Endothelial cell of umbilical vein (primary cell): ENCODE measurements around the gene WDHD1. TPM values are rescaled to one million over a fixed set of nuclear protein-coding genes. Genes with fewer than 3 reads are reported as not detected.

ENCODE experiments used
- BruUV-seq: library from RNA; stranded (reverse); fragments of 400-500 nt; replicated peaks from 2 replicates; lab custom pipeline; 2021; lab: Mats Ljungman, UMichigan
- CTCF ChIA-PET: fragments of 300-600, 350-600 bp; sonication (Branson Sonifier 250); formaldehyde crosslinking; loops from one replicate; lab custom pipeline; 2021; ENCODE audit warnings: antibody characterized with exemption, inconsistent platforms; lab: Charles Lee
- POLR2A ChIA-PET: fragments of 300-600, 350-600 bp; sonication (Branson Sonifier 250); formaldehyde crosslinking; loops from one replicate; lab custom pipeline; 2021; ENCODE audit warnings: antibody characterized with exemption, inconsistent platforms; lab: Charles Lee
- DNase-seq: peaks from one replicate; pipeline ENCODE4 v3.0.0-alpha.2; 2011; ENCODE audit warnings: low read depth, low spot score
- FAIRE-seq: peaks from 2 replicates; lab custom pipeline; 2011; peaks lifted over from hg19 to GRCh38; lab: Jason Lieb, UNC
- H2AFZ ChIP-seq: 2 replicates; pipeline ENCODE4 v1.6.0; 2012; ENCODE audit warnings: low read depth, low read length, control low read depth, inconsistent platforms
- H3K27ac ChIP-seq: 2 replicates; pipeline ENCODE4 v1.5.1; 2011; ENCODE audit warnings: low read depth, mild to moderate bottlenecking, control low read depth, low read length, moderate library complexity; ENCODE audit not compliant: insufficient read depth
- H3K27me3 ChIP-seq, 2 experiments: 2 replicates each; pipeline versions ENCODE4 v1.6.0 to v1.6.1; 2011; ENCODE audit warnings: low read length in 2 of 2, mixed read lengths in 1 of 2; ENCODE audit not compliant: control insufficient read depth in 2 of 2, insufficient read depth in 2 of 2
- H3K36me3 ChIP-seq, 2 experiments: 2 replicates in 1 of 2; 3 replicates in 1 of 2; pipeline ENCODE4 v1.5.1; 2011; ENCODE audit warnings: low read length in 2 of 2, mild to moderate bottlenecking in 1 of 2, moderate library complexity in 1 of 2; ENCODE audit not compliant: control insufficient read depth in 2 of 2, insufficient read depth in 2 of 2; ENCODE audit errors: extremely low read depth in 1 of 2
- H3K4me1 ChIP-seq: 3 replicates; pipeline ENCODE4 v1.5.1; 2011; ENCODE audit warnings: mild to moderate bottlenecking, low read length; ENCODE audit not compliant: control insufficient read depth, insufficient read depth; ENCODE audit errors: extremely low read depth
- H3K4me2 ChIP-seq: 2 replicates; pipeline ENCODE4 v1.6.1; 2011; ENCODE audit warnings: low read length, control low read depth, mixed read lengths; ENCODE audit not compliant: insufficient read depth
- H3K4me3 ChIP-seq, 3 experiments: fragments of 200-600 bp in 1 of 3; sonication (generic), shearing (Covaris generic) in 1 of 3; replicated peaks in 1 of 3; 2 replicates each; pipeline ENCODE4 v1.5.1; 2011 to 2016; ENCODE audit warnings: control low read depth in 3 of 3, low read length in 3 of 3, mild to moderate bottlenecking in 2 of 3, inconsistent platforms in 1 of 3, low read depth in 1 of 3, moderate library complexity in 1 of 3; ENCODE audit not compliant: insufficient read depth in 1 of 3
- H3K79me2 ChIP-seq: 2 replicates; pipeline ENCODE4 v1.6.0; 2012; ENCODE audit warnings: low read length, inconsistent platforms; ENCODE audit not compliant: control insufficient read depth, insufficient read depth
- H3K9ac ChIP-seq: replicated peaks from 2 replicates; pipeline ENCODE3; 2011; ENCODE audit warnings: low read length, control low read depth; ENCODE audit not compliant: insufficient read depth; ENCODE audit errors: extremely low read depth
- H3K9me1 ChIP-seq: replicated peaks from 3 replicates; pipeline ENCODE4 v1.6.0; 2011; ENCODE audit warnings: mild to moderate bottlenecking, low read length; ENCODE audit not compliant: control insufficient read depth, insufficient read depth; ENCODE audit errors: extremely low read depth
- H3K9me3 ChIP-seq: replicated peaks from 2 replicates; pipeline ENCODE4 v1.5.1; 2012; ENCODE audit warnings: low read length, inconsistent platforms; ENCODE audit not compliant: control insufficient read depth, insufficient read depth
- H4K20me1 ChIP-seq: replicated peaks from 2 replicates; pipeline ENCODE3; 2011; ENCODE audit warnings: mild to moderate bottlenecking, low read length; ENCODE audit not compliant: control insufficient read depth, insufficient read depth; ENCODE audit errors: extremely low read depth
- CTCF ChIP-seq, 2 donors: IDR thresholded peaks; 1 replicate in 1 of 2; 2 replicates in 1 of 2; pipeline ENCODE4 v1.5.1; 2011; ENCODE audit warnings: low read length in 2 of 2, mild to moderate bottlenecking in 2 of 2, moderate library complexity in 2 of 2, control low read depth in 1 of 2, inconsistent platforms in 1 of 2, low read depth in 1 of 2; ENCODE audit not compliant: insufficient read depth in 1 of 2; ENCODE audit errors: extremely low read depth in 1 of 2
- EZH2 ChIP-seq: IDR thresholded peaks from 2 replicates; pipeline ENCODE4 v1.6.1; 2012; ENCODE audit warnings: borderline replicate concordance, low read depth, mild to moderate bottlenecking, moderate library complexity, low read length, inconsistent platforms; ENCODE audit not compliant: severe bottlenecking
- FOS ChIP-seq: IDR thresholded peaks from 2 replicates; pipeline ENCODE4 v1.6.1; 2011; ENCODE audit warnings: mild to moderate bottlenecking, low read length, moderate library complexity, borderline replicate concordance; ENCODE audit not compliant: insufficient read depth
- GATA2 ChIP-seq: IDR thresholded peaks from 2 replicates; pipeline ENCODE4 v1.7.0; 2011; ENCODE audit warnings: low read depth, mild to moderate bottlenecking, moderate library complexity, mixed read lengths, low read length; ENCODE audit not compliant: insufficient read length, insufficient read depth
- JUN ChIP-seq: IDR thresholded peaks from 2 replicates; pipeline ENCODE4 v1.6.1; 2011; ENCODE audit warnings: borderline replicate concordance, low read depth; ENCODE audit not compliant: insufficient read length, insufficient read depth
- MAX ChIP-seq: IDR thresholded peaks from 2 replicates; pipeline ENCODE4 v1.6.1; 2011; ENCODE audit not compliant: insufficient read depth, insufficient read length
- MYC ChIP-seq: IDR thresholded peaks from one replicate; pipeline ENCODE4 v1.6.1; 2011; ENCODE audit warnings: mild to moderate bottlenecking, low read depth, low read length
- POLR2A ChIP-seq: IDR thresholded peaks from 2 replicates; pipeline ENCODE4 v1.6.1; 2012; ENCODE audit warnings: low read depth, mild to moderate bottlenecking, control low read depth, low read length
- POLR2AphosphoS5 ChIP-seq: IDR thresholded peaks from 2 replicates; pipeline ENCODE4 v1.6.1; 2012; ENCODE audit warnings: low read depth, mild to moderate bottlenecking, control low read depth, low read length, moderate library complexity; ENCODE audit not compliant: insufficient read depth
- dilution Hi-C: fragments of 300-500 bp; cut with MboI; formaldehyde crosslinking; loops from one replicate; pipeline ENCODE4 v1.15.0; 2019; ENCODE audit warnings: low sequenced_read_pairs; ENCODE audit not compliant: extremely low pct_ligation_motif_present
- intact Hi-C: fragments of 100-400 bp; cut with micrococcal nuclease; formaldehyde crosslinking; loops from one replicate; pipeline ENCODE4 v1.10.0; 2022
- polyA plus RNA-seq, 4 experiments: library from polyadenylated mRNA; depleted of rRNA in 3 of 4; stranded (reverse) in 3 of 4; unstranded in 1 of 4; fragments of >200 nt; gene quantifications; 2 replicates each; pipeline versions ENCODE4 v1.2.1 to v1.2.3, GENCODE V29; 2011 to 2012; ENCODE audit warnings: missing spikeins in 1 of 4
- total RNA-seq: library from RNA; stranded (reverse); gene quantifications from 2 replicates; pipeline ENCODE4 v1.2.3, GENCODE V29; 2021

WDHD1 gene
- total and polyA plus RNA-seq, 2 donors (not counting 3 experiments of a cell fraction or from before 2014, with no cell fraction given) = 3.1 to 22.5 TPM

- Histone ChIP-seq H3K9me1 (no peaks in the 10 kb centered on the region), H3K9me3 (no peaks in the 10 kb centered on the region), H3K4me3 (no peak overlapping the region), H2AFZ (no peak overlapping the region), H3K9ac (no peak overlapping the region), H3K4me1 (no peaks in the 10 kb centered on the region), H3K27me3 (no peaks in the 10 kb centered on the region), H3K79me2 (peaks cover 21% of the 10 kb centered on the region), H3K36me3 (no peaks in the 10 kb centered on the region), H3K27ac (no peak overlapping the region), H4K20me1 (no peaks in the 10 kb centered on the region), H3K4me2 (no peak overlapping the region)
- intact Hi-C loops (no loop called here), dilution Hi-C loops (no loop called here)
- TF ChIP-seq EZH2 = no peak
- no peak for TF ChIP-seq MYC
- no peak for TF ChIP-seq JUN
- no peak for TF ChIP-seq MAX
- no peak for TF ChIP-seq CTCF (IDR thresholded peaks at IDR 0.05; ENCODE audit: extremely low read depth in 1 of 2, insufficient read depth in 1 of 2, low read depth in 1 of 2, low read length in 2 of 2)
- no peak for TF ChIP-seq GATA2
- TF ChIP-seq POLR2AphosphoS5 = no peak
- no peak for TF ChIP-seq FOS
- no peak for TF ChIP-seq POLR2A
- DNase-seq (no peak), FAIRE-seq (no peak)
- ChIA-PET POLR2A (no interaction called here), CTCF (no interaction called here)
- no TSS peak for BruUV-seq
These were observed 6.8 kb downstream of the WDHD1 start for GRCh38 chr14:55019968-55020554.
